Measurements from ENCODE around the gene AGMAT.

Gene AGMAT

DNA sequence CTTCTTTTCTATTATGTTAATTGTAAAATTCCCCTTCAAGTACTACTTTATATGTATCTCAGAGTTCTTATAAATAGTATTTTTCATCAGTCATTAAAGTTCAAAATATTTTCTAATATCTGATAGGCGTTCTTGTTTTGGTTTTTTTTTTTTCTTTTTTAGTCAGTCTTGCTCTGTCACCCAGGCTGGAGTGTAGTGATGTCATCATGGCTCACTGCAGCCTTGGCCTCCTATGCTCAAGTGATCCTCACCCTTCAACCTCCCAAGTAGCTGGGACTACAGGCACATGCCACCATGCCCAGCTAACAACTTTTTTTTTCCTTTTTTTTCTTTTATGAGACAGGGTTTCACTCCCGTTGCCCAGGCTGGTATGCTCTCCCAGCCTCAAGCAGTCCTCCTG is 27.3 kb downstream of the AGMAT start:
- DNase-seq: no peak

DNA sequence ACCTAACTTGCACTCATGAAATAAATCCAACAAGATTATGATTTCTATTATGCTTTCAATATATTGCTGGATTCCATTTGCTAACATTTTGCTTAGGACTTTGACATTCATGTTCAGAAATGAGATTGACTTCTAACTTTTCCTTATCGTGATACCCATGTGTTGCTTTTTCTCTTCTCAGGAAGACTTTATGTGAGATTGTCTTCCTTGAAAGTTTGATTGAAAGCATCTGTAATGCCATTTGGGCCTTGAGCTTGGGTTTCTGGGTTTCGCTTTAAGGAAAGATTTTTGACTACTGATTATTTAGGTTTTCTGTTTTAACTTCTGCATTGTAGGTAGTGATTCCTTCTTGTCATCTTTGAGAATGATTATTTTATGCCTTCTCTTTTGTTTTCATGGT is 27.8 kb downstream of the AGMAT start:
- DNase-seq: no peak

DNA sequence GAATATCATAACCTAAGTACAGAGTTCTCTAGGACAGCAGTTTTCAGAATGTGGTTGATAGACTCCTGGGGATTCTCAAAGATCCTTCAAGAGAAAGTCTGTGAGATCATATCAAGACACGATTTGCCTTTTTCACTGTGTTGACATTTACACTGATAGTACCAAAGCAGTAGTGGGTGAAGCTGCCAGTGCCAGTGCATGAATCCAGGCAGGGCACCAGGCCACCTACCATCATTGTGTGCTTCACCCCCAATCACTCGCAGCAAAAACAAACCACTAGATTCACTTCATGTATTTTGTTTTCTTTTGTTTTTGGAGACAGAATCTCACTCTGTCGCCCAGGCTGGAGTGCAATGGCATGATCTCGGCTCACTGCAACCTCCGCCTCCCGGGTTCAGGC is 34.3 kb downstream of the AGMAT start:
- DNase-seq: no peak

DNA sequence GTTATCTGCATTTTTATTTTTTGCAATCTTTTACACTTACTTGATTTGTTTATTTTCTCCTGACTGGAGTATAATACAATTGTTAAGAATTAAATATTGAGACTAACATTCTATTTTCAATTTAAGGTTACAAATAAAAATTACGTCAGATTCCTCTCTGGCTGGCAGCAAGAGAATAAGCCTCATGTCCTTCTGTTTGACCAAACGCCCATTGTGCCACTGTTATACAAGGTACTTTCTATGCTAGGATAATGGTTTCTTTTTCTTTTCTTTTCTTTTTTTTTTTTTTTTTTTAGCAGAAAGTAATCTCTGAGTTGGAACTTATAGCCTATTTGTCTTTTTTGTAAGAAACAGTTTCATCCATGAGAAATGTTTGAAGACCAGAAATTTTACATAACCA is 38.2 kb downstream of the AGMAT start:
- DNase-seq: no peak

DNA sequence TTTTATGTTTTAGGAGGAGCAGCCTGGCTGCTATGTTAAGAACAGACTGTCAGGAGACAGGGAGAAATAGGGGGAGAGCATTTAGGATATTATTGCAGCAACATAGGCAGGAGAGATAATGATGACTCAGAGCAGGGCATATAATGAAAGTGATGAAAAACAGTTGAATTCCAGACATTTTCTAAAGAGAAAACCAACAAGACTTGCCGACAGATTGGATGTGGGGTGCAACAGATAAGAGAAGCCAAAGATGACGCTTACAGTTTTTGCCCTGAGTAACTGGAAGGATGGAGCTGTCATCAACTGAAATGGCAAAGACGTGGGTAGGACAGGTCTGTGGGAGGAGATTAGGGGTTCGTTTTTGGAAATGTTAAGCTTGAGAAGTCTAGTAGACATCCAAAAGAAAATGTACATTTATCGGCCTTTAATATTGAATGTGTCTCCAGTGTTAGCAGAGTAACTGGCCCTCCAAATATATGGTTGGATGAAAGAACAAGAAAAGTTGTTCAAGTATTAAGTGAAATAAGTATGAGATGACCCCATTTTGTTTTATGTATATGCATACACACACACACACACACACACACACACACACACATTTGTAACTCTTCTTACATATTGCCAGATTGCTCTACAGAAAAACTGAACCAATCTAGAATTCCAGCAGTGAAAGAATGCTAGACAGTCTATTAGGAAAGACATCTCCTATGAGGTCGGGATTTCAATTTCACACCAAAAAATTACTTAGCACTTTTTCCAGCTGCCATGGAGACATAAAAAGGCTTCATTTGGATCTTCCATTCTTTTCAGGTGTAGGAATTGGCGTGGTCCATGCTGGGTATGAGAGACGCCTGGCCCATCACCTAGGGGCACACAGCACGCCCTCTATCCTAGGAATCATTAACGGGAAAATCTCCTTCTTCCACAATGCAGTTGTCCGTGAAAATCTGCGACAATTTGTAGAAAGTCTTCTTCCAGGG is 41.0 kb downstream of the AGMAT start:
- DNase-seq: no peak

DNA sequence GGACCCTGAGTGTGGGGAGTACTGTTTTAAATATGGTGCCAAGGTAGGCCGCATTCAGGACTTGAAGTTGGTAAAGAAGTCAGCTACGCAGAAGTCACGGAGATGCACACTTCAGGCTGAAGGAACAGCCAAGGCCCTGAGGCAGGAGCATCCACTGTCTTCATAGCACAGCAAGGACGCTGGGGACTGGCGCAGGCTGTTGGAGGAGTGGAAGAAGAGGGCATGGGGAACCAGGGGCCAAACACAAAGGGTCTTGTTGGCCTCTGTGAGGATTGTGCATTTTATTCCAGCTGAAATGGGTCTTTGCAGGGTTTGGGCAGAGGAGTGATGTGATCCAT is 41.6 kb downstream of the AGMAT start:
- no peak for DNase-seq

DNA sequence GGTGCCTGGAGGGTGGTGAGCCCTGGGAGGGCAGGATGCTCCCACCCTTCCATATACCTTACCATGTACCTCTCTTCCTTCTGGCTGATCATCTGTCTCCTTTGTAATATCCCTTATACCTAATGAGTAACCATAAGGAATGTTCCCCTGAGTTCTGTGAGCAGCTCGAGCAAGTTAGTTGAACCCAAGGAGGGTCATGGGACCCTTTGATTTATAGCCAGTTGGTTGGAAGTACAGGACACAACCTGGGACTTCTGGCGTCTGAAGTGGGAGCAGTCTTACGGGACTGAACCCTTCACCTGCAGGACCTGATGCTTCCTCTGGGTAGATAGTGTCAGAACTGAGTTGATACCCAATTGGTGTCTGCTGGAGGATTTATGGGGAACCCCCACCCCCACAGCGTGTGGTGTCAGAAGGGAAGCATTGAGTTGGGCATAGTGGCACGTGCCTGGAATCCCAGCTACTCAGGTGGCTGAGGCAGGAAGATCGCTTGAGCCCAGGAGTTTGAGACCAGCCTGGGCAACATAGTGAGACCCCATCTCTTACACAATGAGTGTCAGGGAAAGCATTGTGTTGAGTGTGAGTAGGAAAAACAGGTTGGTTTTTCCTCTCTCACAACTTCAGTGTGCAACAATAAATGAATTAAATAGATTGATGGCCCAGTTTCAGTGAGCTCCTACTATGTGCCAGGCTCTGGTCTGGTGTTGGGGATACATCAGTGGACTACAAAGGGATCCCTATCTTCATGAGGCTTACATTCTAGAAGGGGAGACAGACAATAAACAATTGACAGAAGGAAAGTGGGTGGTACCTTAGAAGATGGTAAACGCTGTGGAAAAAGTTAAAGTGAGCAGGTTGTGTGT is 42.2 kb downstream of the AGMAT start:
- no peak for DNase-seq

DNA sequence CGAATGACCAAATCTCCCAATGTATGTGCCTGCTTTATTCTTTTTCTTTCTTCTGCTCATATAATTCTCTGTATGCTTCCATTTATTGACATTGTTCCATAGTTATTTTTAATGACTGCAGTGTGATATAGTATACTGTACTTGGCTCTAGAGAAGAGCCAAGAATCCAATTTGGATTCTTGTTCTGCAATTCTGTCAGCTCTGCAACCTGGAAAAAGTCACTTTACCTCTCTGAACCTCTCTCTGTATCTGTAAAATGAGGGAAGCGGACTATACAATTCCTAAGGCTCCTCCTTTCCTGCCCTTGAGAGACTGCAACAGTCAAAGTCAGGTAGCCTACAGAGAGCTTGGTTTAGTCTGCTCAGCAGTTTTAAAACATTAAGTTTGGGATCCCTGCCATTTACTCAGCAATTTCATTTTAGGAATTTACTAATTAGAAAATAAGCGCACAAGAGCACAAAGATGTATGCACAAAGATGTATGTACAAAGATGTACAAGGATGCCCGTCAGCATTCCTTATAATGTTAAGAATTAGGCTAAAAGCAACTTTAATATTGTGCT is 43.5 kb downstream of the AGMAT start:
- no peak for DNase-seq

DNA sequence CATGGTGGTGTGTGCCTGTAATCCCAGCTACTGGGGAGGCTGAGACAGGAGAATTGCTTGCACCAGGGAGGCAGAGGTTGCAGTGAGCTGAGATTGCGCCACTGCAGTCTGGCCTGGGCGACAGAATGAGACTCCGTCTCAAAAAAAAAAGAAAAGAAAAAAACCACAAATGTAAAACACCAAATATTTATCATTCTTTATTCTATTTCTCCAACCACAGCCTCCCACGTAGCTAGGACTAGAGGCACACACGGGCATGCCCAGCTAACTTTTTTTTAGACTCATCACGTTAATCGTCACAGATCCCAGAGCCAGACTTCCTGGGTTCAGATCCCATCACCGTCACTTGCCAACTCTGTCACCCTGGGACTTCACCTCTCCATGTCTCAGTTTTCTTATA is 44.7 kb downstream of the AGMAT start:
- no peak for DNase-seq

DNA sequence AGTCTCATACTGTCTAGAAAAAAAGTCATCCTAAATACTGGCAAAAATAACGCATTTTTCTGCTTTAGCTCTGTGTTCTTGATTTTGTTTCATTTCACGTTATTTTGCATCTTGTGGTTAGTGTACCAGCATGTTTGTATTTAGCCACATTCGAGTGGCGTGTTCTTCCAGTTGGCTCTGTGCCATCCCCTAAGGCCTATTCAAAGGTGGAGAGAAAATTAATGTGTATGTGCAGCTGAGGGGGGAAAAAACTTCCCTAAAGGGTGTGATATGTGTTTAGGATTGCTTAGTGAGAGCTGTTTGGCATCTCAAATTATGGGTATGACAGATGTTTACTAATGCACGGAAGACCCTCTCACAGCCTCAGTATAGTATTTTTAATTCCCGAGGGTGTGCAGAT is 46.1 kb downstream of the AGMAT start:
- DNase-seq: peak; percentile 46

DNA sequence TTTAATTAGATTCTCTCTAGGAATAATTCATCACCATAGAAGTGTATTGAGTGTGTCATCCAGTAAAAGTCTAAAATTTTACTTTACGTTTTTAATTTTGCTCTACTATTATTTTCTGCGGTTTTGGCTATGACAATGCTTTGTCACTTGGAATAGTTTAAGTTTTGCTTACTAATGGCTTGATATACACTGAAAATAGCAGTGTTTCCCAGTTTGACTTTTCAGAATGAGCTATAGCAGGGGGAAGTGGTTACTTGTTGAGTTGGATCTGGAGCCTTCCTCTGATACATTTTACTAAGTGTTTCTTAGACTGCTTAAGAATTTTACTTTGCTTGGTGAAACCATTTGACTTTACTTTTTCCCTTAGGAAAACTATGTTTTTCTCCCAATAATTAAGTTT is 53.2 kb downstream of the AGMAT start:
- no peak for DNase-seq

DNA sequence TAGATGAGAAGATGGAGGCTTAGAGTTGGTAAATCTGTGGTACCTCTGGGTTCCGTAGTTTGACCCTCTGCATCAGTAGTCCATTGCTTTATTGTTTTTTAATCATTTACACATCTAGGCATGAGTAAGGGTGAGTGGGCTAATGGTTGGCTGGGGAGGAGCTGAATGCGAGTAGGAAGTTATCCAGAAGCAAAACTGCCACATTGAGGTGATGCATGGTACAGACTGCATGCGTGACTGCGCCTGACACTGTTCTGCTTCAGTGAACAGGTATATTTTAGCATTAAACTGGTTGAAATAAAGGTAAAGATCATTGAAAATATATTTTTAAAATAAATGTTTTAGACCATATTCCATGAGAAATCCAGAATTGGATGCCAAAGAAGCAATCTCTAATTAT is 53.8 kb downstream of the AGMAT start:
- DNase-seq: no peak

DNA sequence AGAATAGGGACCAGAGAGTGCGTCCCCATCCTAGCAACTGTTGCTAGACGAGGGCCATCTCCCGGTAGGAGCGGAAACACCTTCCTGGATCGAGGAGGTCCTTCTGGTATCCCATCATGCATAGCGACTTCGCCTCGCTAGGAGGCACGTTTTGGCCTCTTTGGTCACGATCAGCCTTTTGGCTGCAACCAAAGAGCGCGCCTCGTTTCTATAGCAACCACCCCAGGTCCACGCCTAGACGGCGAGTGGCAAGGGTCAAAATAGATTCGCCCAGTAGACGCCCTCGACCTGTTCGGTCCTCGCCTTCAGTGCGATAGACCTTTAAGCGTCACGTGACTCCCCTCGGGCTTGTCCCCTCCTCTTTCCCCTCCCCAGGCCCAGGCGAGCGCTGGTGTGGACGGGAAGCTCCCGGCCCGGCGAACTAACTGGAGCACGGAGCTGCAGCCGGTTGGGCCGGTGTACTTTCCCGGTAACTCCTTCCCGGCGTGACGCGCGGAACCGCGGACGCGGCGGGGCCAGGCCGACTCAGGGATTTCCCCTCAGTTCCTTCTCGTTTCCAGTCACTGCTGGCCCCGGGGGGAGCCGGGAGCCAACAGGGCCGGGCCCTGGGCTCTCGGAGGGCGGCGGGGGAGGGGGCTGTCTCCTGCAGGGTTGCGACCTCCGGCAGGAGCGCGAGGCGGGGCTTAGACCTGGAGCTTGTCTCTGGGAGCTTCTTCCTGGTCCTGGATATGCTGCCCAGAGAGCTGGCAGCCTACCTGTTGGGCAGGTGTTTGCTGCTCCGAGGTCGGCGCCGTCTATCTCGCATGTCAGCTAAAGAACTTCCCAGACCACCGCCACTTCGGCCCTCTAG is 58.1 kb downstream of the AGMAT start, which contains the start of gene DNAJC16:
Gene DNAJC16, plus strand, starts transcription at position 359 of the 850 bp plus-strand sequence. CDS start 2,258 bp downstream, outside the sequence.
- peak; percentile 100 for DNase-seq

DNA sequence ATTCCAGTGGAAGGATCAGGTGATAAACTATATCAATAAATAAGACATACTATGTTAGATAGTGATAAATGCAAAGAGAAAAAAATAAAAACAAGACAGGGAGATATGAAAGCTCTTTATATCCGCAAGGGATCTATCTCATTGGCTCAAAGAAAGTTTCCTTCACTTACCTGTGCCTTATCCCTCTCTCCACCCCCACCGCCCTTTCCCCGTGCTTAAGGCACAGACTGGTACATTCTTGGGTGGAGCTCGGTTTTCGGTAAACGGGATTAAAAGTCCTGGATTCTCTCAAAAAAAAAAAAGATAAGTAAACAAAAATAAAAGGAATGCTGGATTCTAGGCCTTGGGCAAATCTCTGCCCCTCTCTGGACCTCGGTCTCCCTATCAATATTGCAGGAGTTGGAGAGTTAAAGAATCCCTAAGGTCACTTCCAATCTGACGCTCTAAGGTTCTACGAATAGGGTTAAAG is 58.8 kb downstream of the AGMAT start:
- DNase-seq: no peak

DNA sequence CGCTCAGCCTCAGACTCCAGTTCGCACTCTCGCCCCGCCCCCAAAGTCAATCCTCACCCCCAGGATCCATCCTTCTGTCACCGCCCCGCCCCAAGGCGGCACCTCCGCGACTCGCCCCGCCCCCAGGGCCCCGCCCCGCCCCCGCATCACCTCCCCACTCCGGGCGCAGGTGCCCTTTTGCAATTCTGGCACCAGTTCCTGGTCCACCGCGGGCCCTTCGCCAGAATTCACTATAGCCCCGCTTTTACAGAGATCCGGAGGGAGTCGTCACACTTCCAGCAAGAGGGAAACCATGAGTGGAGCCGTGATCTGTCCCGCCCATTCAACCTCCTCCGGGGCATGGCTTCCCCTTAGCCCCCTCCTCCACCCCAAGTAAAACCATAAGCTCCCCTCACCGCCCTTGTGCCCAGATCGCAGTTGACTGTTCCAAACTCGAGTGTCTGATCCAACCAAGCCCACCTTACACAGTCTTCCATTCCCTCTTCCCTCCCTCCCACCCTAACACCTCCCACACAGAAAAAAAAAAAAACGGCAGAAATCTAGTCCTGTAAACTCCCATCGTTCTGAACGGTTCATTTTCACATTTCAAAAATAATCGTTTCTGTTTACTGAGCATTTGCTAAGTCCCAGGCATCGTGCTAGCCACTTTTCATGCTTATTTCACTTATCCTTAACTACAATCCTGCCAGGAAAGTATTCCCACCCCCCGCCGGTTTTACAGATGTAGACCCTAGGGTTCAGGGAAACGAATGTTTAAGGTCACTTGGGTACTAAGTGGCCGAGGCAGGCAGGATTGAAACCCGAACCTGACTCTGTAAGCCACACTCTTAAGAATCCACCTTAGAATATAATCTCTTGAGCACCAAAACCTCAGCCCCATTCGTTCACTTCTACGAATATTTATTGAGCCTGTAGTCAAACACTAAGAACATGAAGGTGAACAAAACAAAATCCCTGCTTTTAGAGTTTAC is 59.5 kb downstream of the AGMAT start:
- DNase-seq: no peak

DNA sequence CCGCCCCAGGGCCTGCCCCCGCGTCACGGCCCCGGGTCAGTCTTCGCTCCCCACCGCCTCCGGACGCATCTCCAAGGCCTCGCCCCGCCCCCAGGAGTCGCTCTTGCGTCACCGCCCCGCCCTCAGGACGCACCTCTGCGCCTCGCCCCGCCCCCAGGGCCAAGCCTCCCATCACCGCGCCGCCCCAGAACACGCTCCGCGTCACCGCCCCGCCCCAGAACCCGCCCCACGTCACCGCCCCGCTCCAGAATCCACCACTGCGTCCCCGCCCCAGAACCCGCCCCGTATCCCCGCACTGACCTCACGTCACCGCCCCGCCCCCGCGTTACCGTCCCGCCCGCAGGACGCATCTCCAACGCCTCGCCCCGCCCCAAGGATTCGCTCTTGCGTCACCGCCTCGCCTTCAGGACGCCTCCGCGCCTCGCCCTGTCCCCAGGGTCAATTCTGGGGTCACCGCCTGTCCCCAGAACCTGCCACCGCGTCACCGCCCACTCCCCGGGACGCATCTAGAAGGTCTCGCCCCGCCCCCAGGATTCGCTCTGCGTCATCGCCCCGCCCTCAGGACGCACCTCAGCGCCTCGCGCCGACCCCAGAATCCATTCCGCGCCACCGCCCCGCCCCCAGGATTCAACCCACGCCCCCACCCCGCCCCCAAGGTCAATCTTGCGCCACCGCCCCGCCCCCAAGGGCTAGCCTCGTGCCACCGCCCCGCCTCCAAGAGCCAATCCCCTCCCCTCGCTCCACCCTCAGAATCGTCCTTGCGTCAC is 60.4 kb downstream of the AGMAT start:
- peak; percentile 99 for DNase-seq

DNA sequence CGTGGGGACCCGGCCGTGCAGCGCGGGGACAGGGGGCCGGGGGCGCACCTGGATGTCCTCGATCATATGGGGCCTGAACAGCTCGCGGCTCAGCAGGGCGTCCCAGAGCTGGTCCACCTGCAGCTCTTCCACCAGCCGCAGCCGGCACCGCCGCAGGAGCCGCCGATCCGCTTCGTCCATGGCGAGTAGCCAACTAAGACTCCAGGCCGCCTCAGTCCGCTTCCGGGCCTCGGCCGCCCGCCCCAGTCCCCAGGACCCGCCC is 60.9 kb downstream of the AGMAT start, which contains the start of gene CASP9:
Gene CASP9, minus strand, starts transcription at position 195 of the 262 bp plus-strand sequence. Its CDS starts 15 bp downstream, at position 180.
- no peak for DNase-seq

DNA sequence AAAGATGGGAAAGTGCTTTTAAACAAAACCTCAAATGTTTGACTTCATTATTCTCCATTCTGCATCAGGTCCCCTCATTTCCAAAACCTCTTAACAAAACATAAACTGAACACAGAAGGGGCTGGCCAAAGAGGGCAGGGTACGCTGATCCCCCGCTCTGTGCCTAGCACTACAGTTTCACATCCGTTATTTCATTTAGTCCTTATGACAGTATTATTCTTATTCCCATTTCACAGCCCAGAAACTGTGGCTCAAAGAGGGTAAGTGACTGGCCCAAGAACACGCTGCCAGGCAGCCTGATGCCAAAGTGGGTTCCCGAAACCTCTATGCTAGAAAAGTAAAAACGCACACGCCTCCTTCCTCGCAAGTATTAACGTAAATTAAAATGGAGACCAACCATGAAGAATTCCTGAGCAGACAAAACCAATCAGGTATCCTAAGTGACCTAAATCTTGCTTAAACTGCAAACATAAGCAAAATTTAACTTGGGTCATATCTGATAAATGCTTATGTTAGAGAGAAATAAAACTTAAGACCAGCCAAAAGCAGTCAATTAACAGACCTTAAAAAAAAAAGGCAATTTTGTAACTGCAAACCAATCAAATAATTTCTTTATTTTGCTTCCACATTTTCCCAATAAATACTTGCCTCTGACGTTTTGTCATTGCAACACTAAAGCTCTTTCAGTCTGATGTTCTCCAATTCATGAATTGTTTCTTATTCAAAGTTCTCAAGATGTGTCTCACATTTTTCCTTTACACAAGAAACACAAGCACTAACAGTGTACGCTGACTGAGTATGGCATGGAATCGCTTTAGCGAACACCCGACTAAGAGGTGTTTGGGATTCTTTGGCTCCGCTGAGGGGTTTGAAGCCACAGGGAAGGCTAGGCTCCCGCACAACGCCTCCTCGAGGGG is 61.5 kb downstream of the AGMAT start:
- no peak for DNase-seq

DNA sequence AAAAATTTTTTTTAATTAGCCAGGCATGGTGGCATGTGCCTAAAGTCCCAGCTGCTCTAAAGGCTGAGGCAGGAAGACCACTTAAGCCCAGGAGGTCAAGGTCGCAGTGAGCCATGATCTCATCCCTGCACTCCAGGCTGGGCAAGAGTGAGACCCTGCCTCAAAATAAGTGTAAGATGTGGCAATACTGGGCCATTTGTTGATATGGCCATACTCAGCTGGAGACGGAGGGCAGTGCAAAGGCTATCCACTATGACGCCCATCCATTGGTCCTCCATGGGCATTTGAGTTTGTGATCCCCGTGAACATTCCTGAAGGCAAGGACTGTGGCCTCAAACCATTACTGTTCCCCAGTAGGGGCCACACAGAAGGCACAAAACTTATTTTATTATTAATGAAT is 62.3 kb downstream of the AGMAT start:
- DNase-seq: no peak
